ENCODE data around the gene HK2.
A peak's percentile ranks its signal among the peaks of the same experiment; 100 is the strongest.
"Not testable (repeated sequence)": the region's sequence is repeated elsewhere in the genome, so short reads cannot be mapped to it uniquely, and the experiment has no call there.

The HK2 gene

DNA sequence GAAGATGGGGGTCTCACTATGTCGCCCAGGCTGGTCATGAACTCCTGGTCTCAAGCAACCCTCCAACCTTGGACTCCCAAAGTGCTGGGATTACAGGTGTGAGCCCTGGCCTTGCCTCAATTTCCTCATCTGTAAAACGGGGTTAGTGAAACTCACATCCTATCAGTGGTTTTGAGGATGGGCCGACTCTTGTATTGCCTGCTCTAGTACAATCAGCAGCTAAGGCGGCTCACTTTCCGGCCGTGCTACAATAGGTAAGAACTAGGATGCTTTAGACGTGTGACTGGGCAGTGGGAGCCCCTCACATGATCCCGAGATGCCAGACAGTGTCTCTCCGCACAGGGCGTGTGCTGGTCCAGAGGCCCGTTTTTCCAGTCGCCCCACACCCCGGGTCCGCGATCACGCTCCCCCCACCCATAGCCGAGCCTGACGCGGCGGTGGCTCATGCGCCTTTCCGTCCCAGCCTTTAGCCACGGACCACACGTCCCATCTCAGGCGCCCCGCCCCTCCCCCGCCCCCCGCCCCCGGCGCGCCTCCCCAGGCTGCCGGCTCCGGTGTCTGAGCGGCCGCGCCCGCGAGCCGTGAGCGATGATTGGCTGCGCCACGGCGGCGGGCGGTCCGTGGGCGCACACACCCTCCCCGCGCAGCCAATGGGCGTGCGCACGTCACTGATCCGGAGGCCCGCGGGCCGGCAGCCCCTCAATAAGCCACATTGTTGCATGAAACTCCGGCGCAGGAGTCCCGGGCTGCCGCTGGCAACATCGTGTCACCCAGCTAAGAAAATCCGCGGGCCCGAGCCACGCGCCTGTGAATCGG lies at the start of gene HK2:
HK2 (plus strand) TSS at position 710 of the 816 bp plus-strand sequence. CDS start 454 bp downstream, outside the sequence.
- peak; percentile 93 for DNase-seq

DNA sequence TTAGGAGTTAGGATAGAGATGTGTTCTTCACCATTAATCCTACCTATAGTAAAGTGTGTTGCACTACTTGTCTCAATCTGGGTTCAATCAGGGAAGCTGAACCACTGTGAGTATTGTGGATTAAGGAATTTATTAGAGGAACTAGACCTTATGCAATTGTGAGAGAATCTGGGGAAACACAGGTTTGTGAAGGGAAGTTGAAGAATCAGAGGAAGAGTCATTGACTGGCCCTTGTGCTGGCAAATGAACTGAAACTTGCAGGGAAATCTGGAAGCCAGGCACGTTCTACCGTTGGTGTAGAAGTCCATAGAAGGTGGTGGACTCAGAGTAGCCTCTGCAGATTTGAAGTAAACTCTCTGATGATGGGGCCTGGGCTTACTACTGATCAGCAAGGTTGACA lies 44.7 kb upstream of the HK2 start:
- DNase-seq = no peak

DNA sequence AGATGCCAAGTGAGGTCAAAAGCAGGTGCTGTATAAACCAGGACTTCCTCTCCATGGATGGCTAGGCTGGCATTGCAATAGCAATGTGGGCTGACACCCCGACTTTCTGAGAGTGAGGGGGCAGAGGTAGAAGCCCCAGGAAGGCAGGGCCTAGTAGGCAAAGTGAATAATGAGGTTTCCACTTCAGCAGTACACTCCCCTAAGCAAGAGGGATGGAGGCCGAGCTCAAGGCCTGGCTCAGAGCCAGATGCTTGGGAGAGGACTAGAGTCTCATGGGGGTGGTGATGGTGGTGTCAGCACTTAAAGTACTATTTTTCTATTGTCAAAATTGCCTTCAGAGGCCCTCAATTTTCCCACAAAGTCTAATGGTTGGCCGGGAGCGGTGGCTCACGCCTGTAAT lies 41.6 kb upstream of the HK2 start:
- DNase-seq = no peak

DNA sequence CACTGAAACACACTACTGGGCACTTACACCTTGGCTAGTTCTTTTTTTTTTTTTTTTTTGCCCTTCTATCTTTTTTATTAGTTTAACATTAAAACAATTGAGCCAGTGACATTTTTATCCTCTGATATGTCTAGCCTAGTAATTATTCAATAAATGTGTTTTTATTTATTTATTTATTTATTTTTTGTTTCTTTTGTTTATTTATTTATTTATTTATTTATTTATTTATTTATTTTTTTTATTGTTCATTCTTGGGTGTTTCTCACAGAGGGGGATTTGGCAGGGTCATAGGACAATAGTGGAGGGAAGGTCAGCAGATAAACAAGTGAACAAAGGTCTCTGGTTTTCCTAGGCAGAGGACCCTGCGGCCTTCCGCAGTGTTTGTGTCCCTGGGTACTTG lies 39.0 kb upstream of the HK2 start:
- DNase-seq = not testable (repeated sequence)

DNA sequence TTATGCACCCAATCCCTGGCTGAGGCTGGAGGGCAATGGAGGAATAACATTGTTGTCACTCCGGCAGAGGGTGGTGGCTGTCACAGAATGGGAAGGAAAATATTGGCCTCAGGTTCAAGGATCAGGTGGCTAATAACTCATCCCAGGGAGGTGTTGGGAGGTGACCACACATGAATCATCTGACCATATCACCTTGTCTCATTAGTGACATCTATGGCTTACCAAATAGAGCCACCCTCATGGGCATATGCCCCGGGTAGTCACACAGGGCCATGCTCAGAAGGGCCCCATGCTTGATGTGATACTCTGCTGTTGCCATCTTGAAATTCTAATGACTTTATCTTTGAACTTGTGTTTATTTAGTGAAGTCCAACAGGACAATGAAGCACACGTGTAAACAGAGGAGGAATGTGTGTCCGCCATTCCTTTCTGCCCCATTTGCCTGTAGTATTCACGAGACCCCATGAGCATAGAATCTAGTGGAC lies 27.5 kb upstream of the HK2 start:
- DNase-seq = no peak

DNA sequence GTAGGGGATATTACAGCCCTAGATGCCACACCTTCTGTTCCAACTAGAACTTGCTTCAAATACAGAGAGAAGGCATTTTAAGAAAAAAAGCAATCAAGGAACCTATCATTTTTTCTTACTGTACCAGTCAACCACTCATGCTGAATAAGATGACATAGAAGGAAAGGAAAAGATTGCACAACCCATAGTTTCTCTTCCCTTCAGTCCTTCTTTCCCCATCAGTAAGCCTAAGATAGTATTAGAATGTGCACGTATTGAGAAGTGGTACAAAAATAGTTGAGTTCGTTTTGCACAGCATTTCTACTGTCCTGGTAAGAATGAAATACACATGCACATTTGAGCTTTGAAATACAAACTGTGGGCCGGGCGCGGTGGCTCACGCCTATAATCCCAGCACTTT lies 27.0 kb upstream of the HK2 start:
- DNase-seq = no peak

DNA sequence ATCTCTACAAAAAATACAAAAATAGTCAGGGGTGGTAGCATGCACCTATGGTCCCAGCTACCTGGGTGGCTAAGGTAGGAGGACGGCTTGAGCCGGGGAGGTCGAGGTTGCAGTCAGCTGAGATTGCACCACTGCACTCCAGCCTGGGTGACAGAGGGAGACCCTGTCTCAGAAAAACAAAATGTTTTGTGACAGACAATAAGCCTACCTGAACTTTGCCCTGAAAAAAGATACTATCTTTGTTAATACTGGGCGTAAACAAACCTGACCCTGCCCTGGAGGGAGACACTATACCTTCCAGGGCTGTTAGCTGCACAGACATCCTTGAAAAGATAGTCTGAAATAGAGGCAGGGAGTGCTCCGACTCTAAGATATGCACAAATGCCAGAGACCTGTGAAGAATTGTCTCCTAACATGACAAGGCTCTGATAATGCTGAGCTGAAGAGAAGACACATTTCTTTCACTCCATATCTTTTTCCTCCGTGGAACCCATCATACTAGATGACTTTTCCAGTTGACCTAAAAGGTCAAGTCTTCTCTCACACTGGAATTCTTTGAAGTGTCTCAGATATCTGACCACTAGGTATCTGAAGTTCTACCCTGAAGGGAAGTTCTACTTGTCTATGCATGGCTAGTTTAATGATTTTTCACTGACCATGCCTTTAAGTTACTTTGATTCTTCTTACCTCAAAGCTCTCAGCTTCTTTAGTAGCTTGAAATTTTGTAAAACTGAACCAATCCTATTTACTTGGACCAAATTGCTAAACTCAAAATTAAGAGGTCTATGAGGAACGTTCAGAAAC lies 20.9 kb upstream of the HK2 start:
- no peak for DNase-seq

DNA sequence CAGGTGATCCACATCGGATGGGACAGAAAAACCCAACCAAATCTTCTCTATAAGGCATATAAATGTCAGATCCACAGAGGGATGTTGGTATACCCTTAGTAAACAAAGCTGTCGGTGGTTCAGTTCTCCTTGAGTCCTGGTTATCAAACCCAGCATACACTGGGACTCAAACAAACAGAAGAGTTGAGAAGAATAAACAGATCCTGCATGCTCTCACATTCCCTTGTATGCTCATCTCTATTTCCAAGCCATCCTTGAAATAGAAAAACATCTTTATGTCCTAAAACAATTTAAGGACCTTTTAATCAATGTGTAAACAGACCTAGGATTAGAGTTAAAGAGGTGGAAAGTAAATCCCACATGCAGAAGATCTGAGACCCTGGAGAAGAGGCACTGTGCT lies 19.8 kb upstream of the HK2 start:
- DNase-seq = no peak

DNA sequence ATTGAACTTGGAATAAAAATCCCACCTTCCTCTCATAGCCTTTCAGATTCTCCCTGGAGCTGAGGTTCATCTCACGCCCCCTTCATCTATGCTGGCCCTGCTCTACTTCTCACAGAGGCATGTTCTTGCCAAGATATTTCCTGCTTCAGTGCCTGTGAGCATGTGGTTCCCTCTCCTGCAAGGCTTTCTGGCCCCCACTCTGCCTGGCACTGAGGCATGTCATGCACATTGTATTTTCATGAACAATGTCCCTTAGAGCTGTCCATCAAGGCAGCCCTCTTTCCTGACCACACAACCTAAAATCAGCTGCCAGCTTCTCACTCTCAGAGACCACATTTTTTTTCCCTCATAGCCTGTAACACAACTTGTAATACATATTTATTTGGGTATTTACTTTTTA lies 18.0 kb upstream of the HK2 start:
- DNase-seq = no peak

DNA sequence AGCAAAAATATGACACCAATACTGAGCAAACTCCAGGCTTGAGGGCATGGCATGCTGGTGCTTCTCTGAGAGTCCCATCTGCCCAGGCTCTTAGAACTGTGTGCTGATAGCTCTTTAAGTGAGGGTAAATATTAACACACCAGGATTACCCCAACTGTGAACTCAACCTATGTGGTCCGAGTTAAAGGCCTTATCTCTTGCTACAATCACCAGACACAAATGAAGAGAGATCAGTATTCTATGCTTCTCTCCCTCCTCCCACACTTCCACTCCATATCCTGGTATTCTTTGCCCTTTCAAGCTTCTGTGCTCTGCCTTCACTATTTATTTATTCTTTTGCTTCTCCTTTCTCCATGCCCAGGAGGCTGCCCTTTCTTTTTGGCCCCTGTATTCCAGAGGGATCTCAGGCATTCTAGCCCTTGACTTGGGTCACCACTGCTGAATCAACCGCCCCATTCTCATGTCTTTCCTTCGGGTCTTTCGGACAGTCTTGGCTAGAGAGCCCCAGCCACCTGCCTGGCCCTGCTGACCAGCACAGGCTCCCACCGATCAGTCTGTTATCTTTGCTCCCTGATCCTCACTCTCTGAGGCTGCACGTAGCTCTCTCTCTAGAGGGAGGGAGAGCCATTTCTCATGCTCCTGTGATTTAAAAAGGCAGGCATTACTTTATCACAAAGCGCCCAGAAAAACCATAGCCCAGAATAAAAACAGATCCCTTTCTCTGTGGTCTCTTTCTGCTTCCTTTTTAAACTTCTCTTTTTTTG lies 17.2 kb upstream of the HK2 start:
- no peak for DNase-seq

DNA sequence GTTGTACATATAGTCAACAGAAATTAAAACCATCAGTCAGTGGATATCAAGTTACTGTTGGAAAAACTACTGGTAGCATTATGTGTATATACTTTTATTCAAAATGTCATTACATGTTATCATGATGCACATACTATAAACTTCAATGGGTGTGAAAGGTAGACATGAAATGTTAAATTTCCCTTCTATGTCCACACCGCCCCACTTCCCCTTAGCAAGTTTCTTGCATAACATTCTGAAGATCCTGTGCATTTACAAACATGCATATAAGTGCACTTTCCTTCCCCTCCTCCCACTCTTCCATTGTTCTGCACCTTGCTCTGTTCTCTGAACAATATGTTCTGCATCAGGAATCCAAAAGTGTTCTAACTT lies 16.6 kb upstream of the HK2 start:
- DNase-seq = no peak

DNA sequence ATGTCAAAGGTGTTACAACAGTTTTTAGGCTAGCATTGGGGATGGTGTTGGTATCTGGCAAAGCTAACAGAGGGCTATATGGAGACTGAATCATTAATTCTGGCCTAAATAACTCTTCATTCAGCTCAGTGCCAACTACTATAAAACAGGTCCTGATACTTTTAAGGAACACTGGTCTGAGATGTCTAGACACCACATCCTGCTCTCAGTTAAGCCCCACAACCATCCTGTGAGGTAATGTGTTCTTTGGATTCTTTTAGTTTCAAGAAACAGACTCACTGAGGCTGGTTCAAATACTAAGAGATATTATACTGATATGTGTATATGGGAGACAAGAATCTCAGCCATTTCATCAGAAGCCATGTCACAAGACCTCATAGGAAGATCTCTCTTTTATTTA lies 14.2 kb upstream of the HK2 start:
- no peak for DNase-seq

DNA sequence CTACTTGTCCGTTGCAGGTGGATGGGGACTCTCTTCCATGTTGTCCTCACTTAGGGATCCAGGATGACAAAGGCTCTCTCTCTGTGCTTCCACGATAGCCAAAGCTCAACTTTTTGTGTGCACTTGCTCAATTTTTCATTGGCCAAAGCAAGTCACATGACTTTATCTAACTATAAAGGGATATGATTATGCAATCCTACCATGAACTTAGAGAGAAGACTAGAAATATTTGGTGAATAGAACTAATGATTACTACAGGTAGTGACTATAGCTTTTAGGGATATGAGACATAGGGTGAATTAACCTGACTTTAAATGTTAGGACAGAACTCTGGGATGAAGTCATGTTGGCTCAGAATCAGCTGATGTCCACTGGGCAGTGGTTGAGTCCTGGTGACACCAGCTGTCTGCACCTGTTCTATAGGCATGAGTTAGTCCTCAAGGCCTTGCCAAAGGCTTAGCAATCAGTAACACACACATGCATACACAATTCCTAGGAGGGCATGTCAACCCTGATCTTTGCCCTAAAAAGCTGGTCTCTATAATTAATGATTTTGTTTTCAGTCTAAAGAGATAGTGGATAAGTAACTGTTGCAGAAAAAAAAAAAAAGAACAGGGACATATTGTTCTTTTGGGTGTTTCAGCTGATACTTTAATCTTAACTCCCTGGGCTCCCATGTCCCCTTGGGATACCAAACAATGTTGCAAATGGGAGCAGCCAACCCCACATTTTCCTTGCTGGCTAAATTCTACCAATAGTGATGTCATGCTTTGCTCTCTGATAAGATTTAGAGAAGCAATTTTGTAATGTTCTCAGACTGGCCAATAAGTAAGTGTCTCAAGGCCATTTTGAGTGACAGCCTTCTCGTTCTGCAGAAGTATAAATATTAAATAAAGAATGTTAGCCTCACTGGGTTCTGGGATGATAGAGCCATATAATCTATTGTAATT lies 12.5 kb upstream of the HK2 start:
- DNase-seq = no peak

DNA sequence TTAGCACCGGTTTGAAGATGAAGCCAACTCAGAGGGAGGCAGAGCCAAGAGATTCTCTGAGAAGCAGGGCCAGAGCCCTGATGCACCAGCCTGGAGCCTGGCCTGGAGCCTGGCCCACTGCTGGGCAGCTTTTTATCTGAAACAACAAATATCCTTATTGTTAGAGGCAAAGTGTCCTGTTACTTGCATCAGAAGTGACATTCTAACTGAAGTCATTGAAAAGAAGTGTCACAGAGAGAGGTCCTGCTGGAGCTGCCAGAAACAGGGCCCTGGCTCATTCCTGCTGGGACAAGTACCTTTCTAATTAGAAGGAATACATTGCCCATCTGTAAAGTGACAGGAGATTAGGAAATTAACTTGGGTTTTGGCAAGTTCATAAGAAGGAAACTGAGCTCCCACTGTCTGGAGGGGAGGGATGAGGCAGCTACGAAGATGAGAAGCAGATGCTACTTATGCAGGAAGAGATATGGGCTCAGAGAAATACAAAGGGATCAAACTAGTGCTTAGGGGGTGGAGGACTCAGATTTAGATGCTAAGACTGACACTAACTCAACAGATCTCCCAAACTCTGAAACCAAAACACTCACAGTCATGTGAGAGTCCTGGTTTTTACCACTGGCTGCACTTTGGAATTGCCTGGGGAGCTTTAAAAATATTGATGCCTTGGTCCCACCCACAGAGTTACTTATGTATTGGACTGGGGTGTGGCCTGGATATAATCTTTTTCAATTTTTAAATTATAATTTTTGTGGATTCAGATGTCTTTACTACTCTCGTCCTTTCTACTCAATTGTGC lies 11.0 kb upstream of the HK2 start:
- no peak for DNase-seq

DNA sequence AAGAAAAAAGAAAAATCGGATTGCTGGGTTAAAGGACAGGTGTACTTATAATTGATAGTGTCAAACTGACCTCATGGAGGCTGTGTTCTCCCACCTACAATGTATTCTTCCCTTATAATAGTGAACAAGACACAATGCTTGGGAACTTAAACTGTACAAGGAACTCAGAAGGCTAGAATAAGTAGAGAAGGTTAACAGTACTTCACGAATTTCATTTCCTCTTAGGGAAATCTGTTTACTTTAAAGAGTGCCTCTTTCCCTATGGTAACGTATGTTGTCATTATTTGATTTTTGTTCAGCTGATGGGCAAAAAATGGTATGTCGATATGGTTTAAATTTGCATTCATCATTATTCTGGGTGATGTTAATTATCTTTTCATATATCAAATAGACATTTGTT lies 9.2 kb upstream of the HK2 start:
- DNase-seq = no peak

DNA sequence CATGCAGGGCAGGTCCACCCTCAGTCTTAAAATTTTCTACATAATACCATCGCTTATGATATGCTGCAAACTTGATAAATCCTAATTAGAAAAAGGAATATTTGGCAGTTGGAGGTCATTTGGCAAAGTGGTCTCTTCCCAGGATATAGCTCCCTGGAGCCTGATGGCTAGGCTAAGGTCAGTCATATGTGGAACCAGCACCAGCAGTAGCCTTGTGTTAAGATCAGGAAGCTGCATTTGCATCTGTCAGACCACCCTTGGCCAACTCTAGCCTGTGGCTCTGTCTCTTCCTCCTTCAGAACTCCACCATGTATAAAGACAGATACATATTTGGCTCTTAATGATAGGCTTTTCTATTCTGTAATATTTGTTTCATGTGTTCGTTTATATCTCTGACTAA lies 5.4 kb upstream of the HK2 start:
- no peak for DNase-seq

DNA sequence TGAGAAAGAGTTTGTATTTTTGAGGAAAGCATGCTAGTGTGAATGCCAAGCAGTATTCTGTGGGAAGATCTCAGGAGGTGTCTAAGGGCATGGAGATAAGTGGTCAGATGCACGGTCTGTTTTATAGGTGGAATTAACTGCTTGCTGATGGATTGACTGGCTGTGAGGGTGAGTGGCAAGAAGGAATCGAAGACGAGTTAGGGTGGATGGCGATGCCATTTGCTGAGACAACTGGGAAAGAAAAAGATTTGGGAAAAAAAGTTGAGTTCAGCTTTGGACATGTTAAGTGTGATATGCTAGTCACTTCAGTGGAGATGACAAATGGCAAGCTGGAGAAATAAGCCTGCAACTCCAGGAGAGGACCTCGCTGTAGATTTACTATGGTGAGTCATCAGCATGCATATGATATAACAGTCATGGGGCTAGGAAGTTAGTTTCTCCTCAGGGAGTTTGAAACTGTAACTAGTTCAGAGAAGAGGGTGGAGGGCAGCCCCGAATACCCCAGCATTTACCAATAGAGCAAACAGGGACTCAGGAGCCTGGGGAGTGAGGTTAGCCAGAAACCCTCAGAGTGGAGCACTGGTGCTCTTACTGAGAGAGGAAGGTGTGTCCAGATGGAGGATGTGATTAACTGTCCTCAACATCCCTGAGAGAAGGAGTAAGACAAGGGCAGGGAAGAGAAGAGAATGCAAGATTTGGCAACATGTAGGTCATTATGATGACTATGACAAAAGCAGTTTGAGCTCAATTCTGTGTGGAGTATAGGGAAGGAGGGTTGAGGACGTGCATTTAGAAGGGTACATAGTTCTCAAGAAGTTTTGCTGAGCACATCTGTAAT lies 2.0 kb upstream of the HK2 start:
- peak; percentile 62 for DNase-seq

DNA sequence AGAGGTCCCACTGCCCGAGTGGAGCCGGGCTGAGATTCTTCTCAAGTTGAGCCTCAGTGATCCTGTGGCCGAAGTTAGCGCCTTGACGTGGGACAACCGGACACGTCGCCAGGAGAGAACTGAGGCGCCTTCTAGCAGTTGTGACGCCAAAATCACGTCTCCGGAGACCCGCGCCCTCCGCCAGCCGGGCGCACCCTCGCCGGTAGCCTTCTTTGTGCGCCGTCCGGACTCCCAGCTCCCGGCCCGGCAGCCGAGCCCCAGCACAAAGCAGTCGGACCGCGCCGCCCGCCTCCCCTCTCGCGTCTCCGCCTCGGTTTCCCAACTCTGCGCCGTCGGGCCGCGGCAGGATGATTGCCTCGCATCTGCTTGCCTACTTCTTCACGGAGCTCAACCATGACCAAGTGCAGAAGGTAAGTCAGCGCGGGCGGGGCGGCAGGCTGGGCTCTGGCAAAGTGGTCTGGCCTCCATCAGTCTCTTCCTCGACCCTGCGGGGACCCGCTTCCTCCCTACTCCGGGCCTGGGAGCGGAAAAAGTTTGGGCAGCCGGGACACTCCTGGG lies 386 bp downstream of the HK2 start:
- peak; percentile 12 for DNase-seq

DNA sequence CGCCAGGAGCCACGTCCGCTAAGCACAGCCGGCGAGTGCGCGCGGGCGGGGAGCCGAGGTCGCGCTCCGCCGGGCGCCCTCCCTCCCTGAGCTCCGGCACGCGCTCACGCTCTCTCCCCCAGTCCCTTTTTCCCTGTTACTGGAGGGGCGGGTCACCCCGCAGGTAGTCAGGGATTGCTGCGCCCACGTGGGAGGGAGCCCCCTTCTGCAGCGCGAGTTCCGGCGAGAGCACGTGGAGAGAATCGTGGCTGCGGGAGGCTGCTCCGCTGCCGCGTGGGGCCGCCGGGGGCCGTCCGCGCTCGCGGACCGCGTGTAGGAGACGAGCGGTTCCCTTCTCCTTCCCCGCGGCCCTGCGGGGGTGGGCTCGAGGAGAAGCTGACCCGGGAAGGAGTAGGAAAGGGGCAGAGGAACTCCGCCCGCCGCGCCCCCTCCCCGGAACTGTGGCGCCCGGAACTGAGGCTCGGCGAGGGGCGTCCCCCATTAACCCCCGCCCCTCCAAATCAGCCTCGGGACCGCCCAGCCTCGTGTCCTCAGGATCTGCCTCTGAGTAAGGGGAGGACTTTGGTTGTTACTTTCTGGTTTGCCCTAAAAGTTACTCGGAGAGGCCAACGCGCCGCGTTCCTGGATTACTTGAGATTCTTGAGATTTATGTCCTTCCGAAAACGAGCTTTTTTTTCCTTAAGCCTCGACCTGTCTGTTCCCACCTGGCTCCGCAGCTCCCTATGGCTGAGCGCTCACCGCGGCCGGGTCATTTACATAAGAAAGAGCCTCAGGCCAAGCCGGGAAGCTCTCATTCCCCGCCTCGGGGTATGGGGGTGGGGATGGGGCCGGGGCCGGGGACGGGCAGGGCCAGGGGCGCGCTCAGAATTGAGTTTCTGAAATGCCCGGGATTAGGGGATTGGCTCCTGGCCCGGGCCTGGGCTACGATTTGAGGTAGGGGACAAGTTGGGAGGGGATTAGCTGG lies 1.1 kb downstream of the HK2 start:
- peak; percentile 51 for DNase-seq

Measured in fibroblast of skin of right biceps (primary cell).